Endothelial cell (in vitro differentiated cells): ENCODE measurements around the gene TRIM66. TPM values are rescaled to one million over a fixed set of nuclear protein-coding genes. Genes with fewer than 3 reads are reported as not detected.

Experiments used
- DNase-seq: peaks from one replicate; pipeline ENCODE4 v3.0.0; 2021; ENCODE audit warnings: low spot score
- H3K27ac Mint-ChIP-seq: one replicate; pipeline ENCODE4 v1.8.0; 2021; ENCODE audit warnings: mixed read lengths, inconsistent platforms; ENCODE audit not compliant: unreplicated experiment
- H3K27me3 Mint-ChIP-seq: one replicate; pipeline ENCODE4 v1.8.0; 2021; ENCODE audit warnings: mild to moderate bottlenecking, moderate library complexity, mixed read lengths, inconsistent platforms; ENCODE audit not compliant: unreplicated experiment
- H3K36me3 Mint-ChIP-seq: one replicate; pipeline ENCODE4 v1.8.0; 2021; ENCODE audit warnings: mild to moderate bottlenecking, low read depth, mixed read lengths, inconsistent platforms; ENCODE audit not compliant: unreplicated experiment
- H3K4me1 Mint-ChIP-seq: one replicate; pipeline ENCODE4 v1.8.0; 2021; ENCODE audit warnings: mild to moderate bottlenecking, mixed read lengths, inconsistent platforms; ENCODE audit not compliant: unreplicated experiment
- H3K4me3 Mint-ChIP-seq: one replicate; pipeline ENCODE4 v1.8.0; 2021; ENCODE audit warnings: mild to moderate bottlenecking, mixed read lengths, inconsistent platforms; ENCODE audit not compliant: unreplicated experiment
- H3K9me3 Mint-ChIP-seq: one replicate; pipeline ENCODE4 v1.8.0; 2021; ENCODE audit warnings: mixed read lengths, inconsistent platforms; ENCODE audit not compliant: unreplicated experiment
- CTCF ChIP-seq: fragments of 200-600 bp; sonication (generic); IDR thresholded peaks from one replicate; pipeline ENCODE4 v1.5.0; 2021; ENCODE audit warnings: antibody characterized with exemption; ENCODE audit not compliant: unreplicated experiment
- total RNA-seq: library from RNA; stranded (reverse); fragmentation: NEBNext Ultra II Directional; extraction: Animal tissue kit (Norgen Biotek cat#: 25700); gene quantifications from one replicate; pipeline ENCODE4 v1.2.1, GENCODE V29; 2021; ENCODE audit not compliant: unreplicated experiment

TRIM66 gene
- total RNA-seq, 1 donor from 2014 or later: 11.4 TPM

GRCh38 chr11:8646873-8647272 lies 35.6 kb downstream of the TRIM66 start:
- Mint-ChIP-seq H3K4me1 (peaks cover 13% of the 10 kb centered on the region), H3K27me3 (no peaks in the 10 kb centered on the region), H3K9me3 (no peaks in the 10 kb centered on the region), H3K4me3 (no peak overlapping the region), H3K36me3 (peaks cover 3% of the 10 kb centered on the region), H3K27ac (no peak overlapping the region)
- DNase-seq: no peak
- no peak for TF ChIP-seq CTCF

- no peak overlapping the region for H3K27ac Mint-ChIP-seq
- H3K36me3 Mint-ChIP-seq: peaks cover 14% of the 10 kb centered on the region
- no peak overlapping the region for H3K4me3 Mint-ChIP-seq
- no peak for DNase-seq
- H3K4me1 Mint-ChIP-seq: no peaks in the 10 kb centered on the region
- no peaks in the 10 kb centered on the region for H3K9me3 Mint-ChIP-seq
- TF ChIP-seq CTCF: no peak
- H3K27me3 Mint-ChIP-seq: no peaks in the 10 kb centered on the region
Measured at GRCh38 chr11:8642196-8642841, 40.1 kb downstream of the TRIM66 start.

- Mint-ChIP-seq H3K27me3 (peaks cover 1% of the 10 kb centered on the region), H3K4me3 (no peak overlapping the region), H3K4me1 (no peaks in the 10 kb centered on the region), H3K36me3 (peaks cover 21% of the 10 kb centered on the region), H3K27ac (no peak overlapping the region), H3K9me3 (no peaks in the 10 kb centered on the region)
- DNase-seq: no peak
- no peak for TF ChIP-seq CTCF
Measured at GRCh38 chr11:8641332-8641731, 41.1 kb downstream of the TRIM66 start.

- H3K27ac Mint-ChIP-seq: no peak overlapping the region
- TF ChIP-seq CTCF: no peak
- no peaks in the 10 kb centered on the region for H3K4me1 Mint-ChIP-seq
- no peak overlapping the region for H3K4me3 Mint-ChIP-seq
- no peak for DNase-seq
- peaks cover 1% of the 10 kb centered on the region for H3K27me3 Mint-ChIP-seq
- H3K36me3 Mint-ChIP-seq: peaks cover 30% of the 10 kb centered on the region
- no peaks in the 10 kb centered on the region for H3K9me3 Mint-ChIP-seq
Measured at GRCh38 chr11:8640267-8640906, 42.1 kb downstream of the TRIM66 start.

GRCh38 chr11:8639655-8640054 lies 42.8 kb downstream of the TRIM66 start:
- H3K36me3 Mint-ChIP-seq: peaks cover 30% of the 10 kb centered on the region

More at GRCh38 chr11:8639655-8640054, 42.8 kb downstream of the TRIM66 start:
- no peak for TF ChIP-seq CTCF
- H3K27ac Mint-ChIP-seq: no peak overlapping the region
- H3K4me1 Mint-ChIP-seq: no peaks in the 10 kb centered on the region
- H3K4me3 Mint-ChIP-seq: no peak overlapping the region
- H3K9me3 Mint-ChIP-seq: no peaks in the 10 kb centered on the region
- H3K27me3 Mint-ChIP-seq: peaks cover 1% of the 10 kb centered on the region
- DNase-seq: no peak
